T-helper 2 cell treated with Interferon-gamma antibody and Interleukin-4, amounts not matched to agents 5 μg/mL and 100 μg/mL, for 36 hours (primary cell): ENCODE measurements around the gene HEG1.

Source experiments
- DNase-seq: peaks from one replicate; pipeline ENCODE4 v3.0.0; 2021; ENCODE audit warnings: low spot score
- H3K27ac Mint-ChIP-seq: one replicate; pipeline ENCODE4 v1.8.0; 2021; ENCODE audit warnings: mild to moderate bottlenecking, mixed read lengths
- H3K27me3 Mint-ChIP-seq: one replicate; pipeline ENCODE4 v1.8.0; 2021; ENCODE audit warnings: low read depth, mixed read lengths
- H3K36me3 Mint-ChIP-seq: one replicate; pipeline ENCODE4 v1.8.0; 2021; ENCODE audit warnings: low read depth, mixed read lengths
- H3K4me1 Mint-ChIP-seq: one replicate; pipeline ENCODE4 v1.8.0; 2021; ENCODE audit warnings: low read depth, mixed read lengths
- H3K4me3 Mint-ChIP-seq: one replicate; pipeline ENCODE4 v1.8.0; 2022; ENCODE audit warnings: mild to moderate bottlenecking, moderate library complexity, mixed read lengths
- H3K9me3 Mint-ChIP-seq: one replicate; pipeline ENCODE4 v1.8.0; 2021; ENCODE audit warnings: mixed read lengths

HEG1 gene

DNA sequence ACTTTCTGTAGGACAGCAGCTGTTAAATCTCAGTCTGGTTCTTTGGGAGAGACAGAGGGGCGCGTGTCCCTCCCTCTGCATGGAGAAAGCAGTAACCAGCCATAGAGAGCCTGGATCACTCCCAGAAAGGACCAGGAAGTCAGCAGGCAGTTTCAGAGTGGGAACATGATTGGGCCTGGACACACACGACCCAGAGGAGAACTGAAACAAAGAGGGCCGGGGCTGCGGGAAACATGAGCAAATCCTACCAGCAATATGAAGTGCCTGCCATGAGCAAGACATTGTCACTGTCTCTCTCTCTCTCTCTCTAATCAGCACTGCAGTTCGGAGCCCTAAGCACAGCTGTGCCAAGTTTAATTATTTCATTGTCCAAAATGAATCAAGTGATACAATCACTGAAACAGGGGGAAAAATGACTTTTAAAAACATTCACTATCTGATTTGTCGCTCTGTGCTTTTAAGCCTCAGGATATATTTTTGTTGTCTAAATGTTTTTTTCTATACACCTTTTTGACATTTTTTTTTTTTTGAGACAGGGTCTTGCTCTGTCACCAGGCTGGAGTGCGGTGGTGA is 138.9 kb downstream of the HEG1 start:
- DNase-seq: no peak
- H3K27ac Mint-ChIP-seq: no peak overlapping the region
- H3K27me3 Mint-ChIP-seq: peaks cover 10% of the 10 kb centered on the region
- no peaks in the 10 kb centered on the region for H3K9me3 Mint-ChIP-seq
- H3K4me3 Mint-ChIP-seq: no peak overlapping the region
- H3K4me1 Mint-ChIP-seq: no peaks in the 10 kb centered on the region
- H3K36me3 Mint-ChIP-seq: no peaks in the 10 kb centered on the region
